H1 (cell line): Measurements from ENCODE around the gene ARHGAP23. TPM values are rescaled to one million over a fixed set of nuclear protein-coding genes. Genes with fewer than 3 reads are reported as not detected.

Source experiments
- CTCF ChIA-PET: fragments of 300-600 bp; sonication (Branson Sonifier 250); formaldehyde crosslinking; loops from one replicate; lab custom pipeline; 2021; ENCODE audit not compliant: partially characterized antibody; lab: Charles Lee
- POLR2A ChIA-PET: fragments of 300-600 bp; sonication (Branson Sonifier 250); formaldehyde crosslinking; loops from one replicate; lab custom pipeline; 2021; ENCODE audit warnings: inconsistent platforms; ENCODE audit not compliant: partially characterized antibody; lab: Charles Lee
- DNase-seq, 2 experiments: peaks; one replicate each; pipeline versions ENCODE4 v3.0.0 to v3.0.0-alpha.2; 2010 to 2022; ENCODE audit warnings: low spot score in 2 of 2, low read depth in 1 of 2, mixed read lengths in 1 of 2
- FAIRE-seq: peaks from 2 replicates; lab custom pipeline; 2011; peaks lifted over from hg19 to GRCh38; lab: Jason Lieb, UNC
- H2AFZ ChIP-seq: 2 replicates; pipeline ENCODE4 v1.8.1; 2012; ENCODE audit warnings: low read length, inconsistent platforms
- H2AK5ac ChIP-seq: 2 replicates; pipeline ENCODE4 v1.6.1; 2013; ENCODE audit warnings: low read depth, low read length
- H2BK120ac ChIP-seq: replicated peaks from 2 replicates; pipeline ENCODE3; 2013; ENCODE audit warnings: low read depth, low read length, inconsistent platforms
- H2BK12ac ChIP-seq: 2 replicates; pipeline ENCODE4 v1.6.1; 2013; ENCODE audit warnings: low read depth, low read length
- H2BK15ac ChIP-seq: 2 replicates; pipeline ENCODE4 v1.6.1; 2013; ENCODE audit warnings: low read length
- H2BK20ac ChIP-seq: 2 replicates; pipeline ENCODE4 v1.6.1; 2013; ENCODE audit warnings: low read length
- H2BK5ac ChIP-seq: 2 replicates; pipeline ENCODE4 v1.6.1; 2013; ENCODE audit warnings: low read depth, low read length
- H3K14ac ChIP-seq: 2 replicates; pipeline ENCODE4 v1.6.1; 2013; ENCODE audit warnings: inconsistent platforms; ENCODE audit not compliant: insufficient read length
- H3K18ac ChIP-seq: 2 replicates; pipeline ENCODE4 v1.6.1; 2013; ENCODE audit warnings: low read length; ENCODE audit errors: extremely low read depth
- H3K23ac ChIP-seq: 2 replicates; pipeline ENCODE4 v1.6.1; 2013; ENCODE audit warnings: inconsistent platforms; ENCODE audit not compliant: insufficient read length
- H3K23me2 ChIP-seq: 2 replicates; pipeline ENCODE4 v1.6.1; 2013; ENCODE audit warnings: low read depth, low read length
- H3K27ac ChIP-seq: 2 replicates; pipeline ENCODE4 v1.6.1; 2011; ENCODE audit warnings: low read depth, low read length, inconsistent platforms
- H3K27me3 ChIP-seq, 4 experiments: replicated peaks in 1 of 4; 1 replicate in 1 of 4; 2 replicates in 3 of 4; pipeline versions ENCODE4 v1.6.1 to v1.8.1; 2011 to 2013; ENCODE audit warnings: low read length in 3 of 4, mild to moderate bottlenecking in 3 of 4, inconsistent platforms in 2 of 4, mixed read lengths in 2 of 4, moderate library complexity in 1 of 4; ENCODE audit not compliant: control insufficient read depth in 3 of 4, insufficient read depth in 3 of 4; ENCODE audit errors: extremely low read depth in 1 of 4
- H3K36me3 ChIP-seq, 4 experiments: 2 replicates each; pipeline versions ENCODE4 v1.6.1 to v1.8.1; 2011 to 2013; ENCODE audit warnings: mild to moderate bottlenecking in 4 of 4, low read length in 3 of 4, moderate library complexity in 2 of 4, control low read depth in 1 of 4, inconsistent platforms in 1 of 4; ENCODE audit not compliant: insufficient read depth in 4 of 4, control insufficient read depth in 2 of 4
- H3K4ac ChIP-seq: replicated peaks from 2 replicates; pipeline ENCODE3; 2013; ENCODE audit warnings: low read length, low read depth, mixed read lengths, inconsistent platforms; ENCODE audit not compliant: insufficient read length
- H3K4me1 ChIP-seq, 4 experiments: replicated peaks in 1 of 4; 1 replicate in 1 of 4; 2 replicates in 3 of 4; pipeline versions ENCODE4 v1.6.1 to v1.8.1; 2011 to 2013; ENCODE audit warnings: low read length in 3 of 4, inconsistent platforms in 2 of 4, mixed read lengths in 1 of 4; ENCODE audit not compliant: insufficient read depth in 4 of 4, control insufficient read depth in 3 of 4
- H3K4me2 ChIP-seq, 2 experiments: 2 replicates each; pipeline versions ENCODE4 v1.6.1 to v1.8.1; 2011 to 2013; ENCODE audit warnings: low read depth in 2 of 2, low read length in 2 of 2, control low read depth in 1 of 2, inconsistent platforms in 1 of 2, mild to moderate bottlenecking in 1 of 2; ENCODE audit not compliant: insufficient read depth in 1 of 2
- H3K4me3 ChIP-seq, 4 experiments: fragments of 200-600, 300-600 bp in 1 of 4; sonication (generic), shearing (Covaris generic), sonication (Bioruptor Twin) in 1 of 4; 2 replicates each; pipeline versions ENCODE4 v1.5.1 to v1.8.1; 2011 to 2016; ENCODE audit warnings: low read length in 4 of 4, low read depth in 3 of 4, control low read depth in 2 of 4, inconsistent platforms in 2 of 4, mild to moderate bottlenecking in 2 of 4, mixed read lengths in 1 of 4, moderate library complexity in 1 of 4; ENCODE audit not compliant: insufficient read depth in 2 of 4; ENCODE audit errors: extremely low read depth in 1 of 4
- H3K56ac ChIP-seq: replicated peaks from 2 replicates; pipeline ENCODE3; 2013; ENCODE audit warnings: low read depth, mild to moderate bottlenecking, mixed read lengths, low read length, inconsistent platforms; ENCODE audit not compliant: insufficient read length
- H3K79me1 ChIP-seq: 2 replicates; pipeline ENCODE4 v1.6.1; 2013; ENCODE audit warnings: low read depth, low read length, control low read depth
- H3K79me2 ChIP-seq, 2 experiments: 2 replicates each; pipeline versions ENCODE4 v1.6.1 to v1.8.1; 2012 to 2013; ENCODE audit warnings: low read length in 2 of 2, mild to moderate bottlenecking in 2 of 2, inconsistent platforms in 1 of 2; ENCODE audit not compliant: insufficient read depth in 2 of 2, control insufficient read depth in 1 of 2
- H3K9ac ChIP-seq, 4 experiments: replicated peaks in 1 of 4; 1 replicate in 1 of 4; 2 replicates in 3 of 4; pipeline versions ENCODE4 v1.6.1 to v1.8.1; 2011 to 2013; ENCODE audit warnings: low read depth in 3 of 4, low read length in 3 of 4, control low read depth in 2 of 4, mild to moderate bottlenecking in 2 of 4, moderate library complexity in 2 of 4, inconsistent platforms in 1 of 4; ENCODE audit errors: extremely low read depth in 1 of 4
- H3K9me3 ChIP-seq, 2 experiments: 2 replicates each; pipeline versions ENCODE4 v1.6.1 to v1.8.1; 2012 to 2013; ENCODE audit warnings: mild to moderate bottlenecking in 2 of 2, moderate library complexity in 2 of 2, control low read depth in 1 of 2, inconsistent platforms in 1 of 2, low read depth in 1 of 2, low read length in 1 of 2, mixed read lengths in 1 of 2; ENCODE audit not compliant: insufficient read depth in 2 of 2
- H4K20me1 ChIP-seq, 2 experiments: replicated peaks in 1 of 2; 2 replicates each; pipeline versions ENCODE3 to v1.8.1; 2011 to 2013; ENCODE audit warnings: inconsistent platforms in 2 of 2, low read length in 2 of 2, mild to moderate bottlenecking in 1 of 2; ENCODE audit not compliant: insufficient read depth in 2 of 2, control insufficient read depth in 1 of 2
- H4K5ac ChIP-seq: 2 replicates; pipeline ENCODE4 v1.6.1; 2013; ENCODE audit warnings: low read length, low read depth, mixed read lengths, inconsistent platforms; ENCODE audit not compliant: insufficient read length
- H4K8ac ChIP-seq: 2 replicates; pipeline ENCODE4 v1.8.0; 2013; ENCODE audit warnings: mild to moderate bottlenecking, moderate library complexity, low read length, inconsistent platforms; ENCODE audit not compliant: insufficient read depth; ENCODE audit errors: extremely low read depth
- H4K91ac ChIP-seq: replicated peaks from 2 replicates; pipeline ENCODE3; 2013; ENCODE audit warnings: low read length, mixed read lengths, inconsistent platforms; ENCODE audit not compliant: insufficient read length
- CREB1 ChIP-seq: IDR thresholded peaks from 2 replicates; pipeline ENCODE4 v1.6.1; 2012; ENCODE audit warnings: inconsistent platforms
- EP300 ChIP-seq, 2 experiments: IDR thresholded peaks; 1 replicate in 1 of 2; 2 replicates in 1 of 2; pipeline ENCODE4 v1.6.1; 2011 to 2012; ENCODE audit warnings: low read depth in 2 of 2, low read length in 2 of 2, mild to moderate bottlenecking in 2 of 2, borderline replicate concordance in 1 of 2, inconsistent platforms in 1 of 2, moderate library complexity in 1 of 2
- HDAC2 ChIP-seq, 2 experiments: fragments of 300-600 bp in 1 of 2; sonication (generic) in 1 of 2; IDR thresholded peaks; 2 replicates each; pipeline ENCODE4 v1.6.1; 2011 to 2012; ENCODE audit warnings: low read depth in 2 of 2, low read length in 2 of 2, mild to moderate bottlenecking in 2 of 2, moderate library complexity in 2 of 2, borderline replicate concordance in 1 of 2, inconsistent platforms in 1 of 2
- JUN ChIP-seq: IDR thresholded peaks from 2 replicates; pipeline ENCODE4 v1.6.1; 2011; ENCODE audit warnings: low read depth, mild to moderate bottlenecking, improper control_type of control experiment, low read length
- SP1 ChIP-seq: IDR thresholded peaks from 2 replicates; pipeline ENCODE4 v1.6.1; 2011; ENCODE audit warnings: low read depth, low read length
- ZNF274 ChIP-seq: IDR thresholded peaks from 2 replicates; pipeline ENCODE4 v1.7.0; 2012; ENCODE audit warnings: low read length, borderline replicate concordance; ENCODE audit errors: extremely low read depth
- WGBS, 2 experiments: shearing (Covaris generic) in 1 of 2; methylation state at CpG; one replicate each; pipeline versions ENCODE4 v1.1.6 to v1.1.7; 2013 to 2015; ENCODE audit warnings: low lambda C conversion rate in 2 of 2, mixed read lengths in 2 of 2, inconsistent platforms in 1 of 2, low coverage in 1 of 2, missing lambda C conversion rate in 1 of 2; ENCODE audit not compliant: insufficient replicate concordance in 2 of 2, insufficient coverage in 1 of 2, insufficient read length in 1 of 2; ENCODE audit errors: extremely low coverage in 1 of 2, missing lambda C conversion rate in 1 of 2; 5-methylcytosine and 5-hydroxymethylcytosine counted together
- polyA plus RNA-seq, 7 experiments: library from polyadenylated mRNA; depleted of rRNA in 3 of 7; stranded (reverse) in 5 of 7; unstranded in 2 of 7; fragments of >200 nt in 5 of 7; fragments of 200-250 nt in 2 of 7; gene quantifications; 1 replicate in 5 of 7; 2 replicates in 1 of 7; 4 replicates in 1 of 7; pipeline versions ENCODE4 v1.2.1 to v1.2.3, GENCODE V29; 2011 to 2013; ENCODE audit warnings: missing spikeins in 2 of 7, mixed read lengths in 2 of 7
- total RNA-seq: library from RNA; stranded (reverse); fragmentation: NEBNext Ultra II Directional; extraction: Animal tissue kit (Norgen Biotek cat#: 25700); gene quantifications from 2 replicates; pipeline ENCODE4 v1.2.1, GENCODE V29; 2021
- TF ChIP-seq, protein P1 (sequence below), 3 experiments: IDR thresholded peaks; 1 replicate in 2 of 3; 2 replicates in 1 of 3; pipeline versions ENCODE4 v1.5.1 to v1.6.1; 2011; ENCODE audit warnings: low read length in 3 of 3, mild to moderate bottlenecking in 3 of 3, inconsistent platforms in 2 of 3, low read depth in 1 of 3, moderate library complexity in 1 of 3; ENCODE audit not compliant: insufficient read depth in 1 of 3; ENCODE audit errors: control extremely low read depth in 1 of 3

ARHGAP23 gene
- total and polyA plus RNA-seq, 2 of the 8 experiments (the other 6 are each of a cell fraction or from before 2014, with no cell fraction given), result 16.3 to 107 TPM

- no peaks in the 10 kb centered on the region; a peak in 2 of 8 replicates for H3K36me3 ChIP-seq
- peak overlapping the region; percentile 99 for H2BK5ac ChIP-seq
- peak overlapping the region; percentile 99 for H3K4ac ChIP-seq
- H4K91ac ChIP-seq, result peak overlapping the region; percentile 99
- H3K79me1 ChIP-seq, result peaks cover 27% of the 10 kb centered on the region
- no peak overlapping the region for H2AFZ ChIP-seq
- peak overlapping the region in 3 of 4 experiments; percentile 70 to 74 (median 73); a peak in 6 of 7 replicates for H3K9ac ChIP-seq
- 3% methylated on average over 10 of the region's 10 CpGs; no CpG with 5 or more reads in 1 of the 2 experiments for WGBS, 2 experiments
- H3K14ac ChIP-seq, result peak overlapping the region; percentile 20
- peak overlapping the region; percentile 60; the same call in 1 of the 2 replicates for H4K8ac ChIP-seq
- H2BK120ac ChIP-seq, result peak overlapping the region; percentile 94
- no peaks in the 10 kb centered on the region for H4K20me1 ChIP-seq
- peak overlapping the region; percentile 95 for H3K18ac ChIP-seq
- H2AK5ac ChIP-seq, result peak overlapping the region; percentile 99
- peak overlapping the region; percentile 99 for H2BK20ac ChIP-seq
- DNase-seq (peak; percentile 84 to 93), FAIRE-seq (no peak)
- H2BK15ac ChIP-seq, result peak overlapping the region; percentile 98; the same call in 1 of the 2 replicates
- H3K27me3 ChIP-seq, result no peaks in the 10 kb centered on the region
- peak overlapping the region; percentile 100 for H2BK12ac ChIP-seq
- peak overlapping the region; percentile 88 to 93 for H3K4me2 ChIP-seq
- H3K23ac ChIP-seq, result no peak overlapping the region
- peaks cover 32 to 66% (median 60%) of the 10 kb centered on the region in 4 experiments for H3K4me1 ChIP-seq
- no peaks in the 10 kb centered on the region for H3K9me3 ChIP-seq
- peak overlapping the region; percentile 23 to 57 (median 52); a peak in 7 of 8 replicates for H3K4me3 ChIP-seq
- peak overlapping the region; percentile 91 for H3K56ac ChIP-seq
- H4K5ac ChIP-seq, result peak overlapping the region; percentile 56
- ChIA-PET POLR2A (interaction anchor here (0.7 to 6.9 kb wide), 30 partner anchors 8 to 295 kb away, joined by 3 to 107 read pairs (median 4); partner anchors contain the start of gene ARHGAP23), CTCF (interaction anchor here (0.7 to 10.5 kb wide), 17 partner anchors 9 to 216 kb away, joined by 3 to 167 read pairs (median 3); partner anchors contain the start of gene ARHGAP23)
- peaks cover 17% of the 10 kb centered on the region for H3K23me2 ChIP-seq
- H3K79me2 ChIP-seq, result peaks cover 5 to 68% of the 10 kb centered on the region in 2 experiments
- peak overlapping the region; percentile 95 for H3K27ac ChIP-seq
- TF ChIP-seq HDAC2 (IDR thresholded peaks at IDR 0.05; ENCODE audit: borderline replicate concordance in 1 of 2, low read depth in 2 of 2, low read length in 2 of 2), result peak in 1 of 2 experiments; percentile 70; a peak in 1 of 4 replicates
- peak in 1 of 2 experiments; percentile 91; a peak in 1 of 3 replicates for TF ChIP-seq EP300 (IDR thresholded peaks at IDR 0.05; ENCODE audit: borderline replicate concordance in 1 of 2, low read depth in 2 of 2, low read length in 2 of 2)
- TF ChIP-seq SP1, result peak; percentile 89
- TF ChIP-seq CREB1, result no peak
- TF ChIP-seq, protein P1, sequence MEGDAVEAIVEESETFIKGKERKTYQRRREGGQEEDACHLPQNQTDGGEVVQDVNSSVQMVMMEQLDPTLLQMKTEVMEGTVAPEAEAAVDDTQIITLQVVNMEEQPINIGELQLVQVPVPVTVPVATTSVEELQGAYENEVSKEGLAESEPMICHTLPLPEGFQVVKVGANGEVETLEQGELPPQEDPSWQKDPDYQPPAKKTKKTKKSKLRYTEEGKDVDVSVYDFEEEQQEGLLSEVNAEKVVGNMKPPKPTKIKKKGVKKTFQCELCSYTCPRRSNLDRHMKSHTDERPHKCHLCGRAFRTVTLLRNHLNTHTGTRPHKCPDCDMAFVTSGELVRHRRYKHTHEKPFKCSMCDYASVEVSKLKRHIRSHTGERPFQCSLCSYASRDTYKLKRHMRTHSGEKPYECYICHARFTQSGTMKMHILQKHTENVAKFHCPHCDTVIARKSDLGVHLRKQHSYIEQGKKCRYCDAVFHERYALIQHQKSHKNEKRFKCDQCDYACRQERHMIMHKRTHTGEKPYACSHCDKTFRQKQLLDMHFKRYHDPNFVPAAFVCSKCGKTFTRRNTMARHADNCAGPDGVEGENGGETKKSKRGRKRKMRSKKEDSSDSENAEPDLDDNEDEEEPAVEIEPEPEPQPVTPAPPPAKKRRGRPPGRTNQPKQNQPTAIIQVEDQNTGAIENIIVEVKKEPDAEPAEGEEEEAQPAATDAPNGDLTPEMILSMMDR (IDR thresholded peaks at IDR 0.05; ENCODE audit: control extremely low read depth in 1 of 3, insufficient read depth in 1 of 3, low read depth in 1 of 3, low read length in 3 of 3), result no peak; a peak in 1 of 4 replicates
- TF ChIP-seq ZNF274, result no peak
- no peak for TF ChIP-seq JUN
Observed at GRCh38 chr17:38451030-38451839, 23.0 kb downstream of the ARHGAP23 start.
